GM15510 (cell line): Measurements from ENCODE around the gene CCDC71.

ENCODE experiments used
- POLR2A ChIP-seq: IDR thresholded peaks from 3 replicates; pipeline ENCODE4 v1.6.1; 2011; ENCODE audit warnings: borderline replicate concordance; ENCODE audit not compliant: insufficient read length; ENCODE audit errors: extremely low read depth

Gene CCDC71

DNA sequence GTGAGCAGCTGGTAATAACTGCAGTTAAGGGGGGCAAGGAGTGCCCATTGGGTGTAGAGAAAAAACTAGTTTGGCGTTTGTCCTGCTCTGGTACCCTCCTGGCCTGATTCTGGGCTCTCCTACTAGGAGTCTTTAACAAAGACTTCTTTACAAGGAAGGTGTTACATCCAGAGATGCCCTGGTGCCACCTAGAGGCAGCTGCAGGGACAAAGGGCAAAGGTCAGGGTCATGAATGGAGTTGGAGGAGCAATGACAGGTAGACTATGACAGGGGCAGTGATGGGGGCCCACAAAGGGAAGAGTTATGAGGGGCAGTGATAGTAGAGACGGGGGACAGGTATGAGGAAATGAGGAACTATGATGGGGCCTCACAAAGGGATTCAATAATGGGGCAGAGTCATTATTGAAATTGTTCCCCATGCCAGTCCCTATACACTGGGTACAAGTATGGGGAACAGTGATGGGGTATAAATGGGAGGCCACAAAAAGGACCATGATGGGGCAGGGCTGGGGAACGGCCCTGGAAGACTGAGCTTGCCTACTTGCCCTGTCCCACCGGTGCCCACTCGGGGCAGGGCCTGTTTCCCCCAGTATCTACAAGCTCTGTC lies 7.9 kb downstream of the CCDC71 start:
- TF ChIP-seq POLR2A: no peak

DNA sequence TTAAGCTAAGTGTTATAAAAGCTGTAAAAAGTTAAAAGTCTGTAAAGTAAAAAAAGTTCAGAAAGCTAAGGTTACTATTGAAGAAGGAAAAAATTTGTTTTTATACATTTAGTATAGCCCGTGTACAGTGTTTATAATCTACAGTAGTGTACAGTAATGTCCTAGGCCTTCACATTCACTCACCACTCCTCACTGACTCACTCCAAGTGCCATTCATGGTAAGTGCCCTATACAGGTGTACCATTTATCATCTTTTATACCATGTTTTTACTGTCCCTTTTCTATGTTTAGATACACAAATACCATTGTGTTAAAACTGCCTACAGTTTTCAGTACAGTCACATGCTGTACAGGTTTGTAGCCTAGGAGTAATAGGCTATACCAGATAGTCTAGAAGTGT lies 8.8 kb downstream of the CCDC71 start:
- TF ChIP-seq POLR2A: no peak

DNA sequence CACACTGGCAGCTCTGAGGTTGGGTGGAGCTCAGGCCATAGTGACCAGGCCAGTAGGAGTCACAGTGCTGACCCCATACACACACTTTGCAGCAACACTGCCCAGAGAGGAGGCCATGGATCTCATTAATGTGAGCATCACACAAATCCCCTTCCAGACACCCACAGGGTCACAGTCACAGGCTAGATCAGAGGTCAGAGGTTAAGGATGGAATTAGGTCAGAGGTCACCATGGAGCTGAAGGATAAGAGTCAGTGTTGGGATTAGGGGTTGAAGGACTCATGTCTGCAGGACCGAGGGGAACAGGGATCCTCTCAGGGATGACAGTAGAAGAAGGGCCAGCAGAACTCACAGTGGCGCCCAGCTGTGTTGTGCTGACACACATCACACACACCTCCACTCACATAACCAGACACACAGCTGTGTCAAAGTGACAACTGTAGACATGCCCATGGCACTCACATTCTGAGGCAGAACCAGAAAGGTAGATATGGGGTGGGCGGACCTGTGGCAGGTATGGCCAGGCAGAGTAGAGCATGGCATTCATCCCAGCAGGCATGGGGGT lies 12.7 kb downstream of the CCDC71 start:
- no peak for TF ChIP-seq POLR2A

DNA sequence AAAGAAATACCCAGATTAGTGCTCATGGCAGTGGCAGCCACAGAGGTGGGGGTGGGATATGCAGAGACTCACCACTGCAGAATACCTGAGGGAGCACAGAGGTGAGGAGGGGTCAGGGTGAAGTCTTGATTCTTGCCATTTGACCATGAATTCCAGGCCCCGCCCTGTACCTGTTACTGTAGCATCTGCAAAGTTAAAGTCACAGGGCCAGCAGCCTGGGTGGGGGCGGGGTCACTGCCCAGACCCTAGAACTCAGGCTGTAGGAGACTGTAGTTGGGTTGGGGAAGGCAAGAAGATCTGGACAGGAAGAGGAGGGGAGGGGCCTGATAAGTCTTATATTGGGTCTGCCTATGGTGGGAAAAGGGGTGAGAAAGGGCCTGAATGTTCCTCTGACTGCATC lies 14.5 kb downstream of the CCDC71 start:
- no peak for TF ChIP-seq POLR2A

DNA sequence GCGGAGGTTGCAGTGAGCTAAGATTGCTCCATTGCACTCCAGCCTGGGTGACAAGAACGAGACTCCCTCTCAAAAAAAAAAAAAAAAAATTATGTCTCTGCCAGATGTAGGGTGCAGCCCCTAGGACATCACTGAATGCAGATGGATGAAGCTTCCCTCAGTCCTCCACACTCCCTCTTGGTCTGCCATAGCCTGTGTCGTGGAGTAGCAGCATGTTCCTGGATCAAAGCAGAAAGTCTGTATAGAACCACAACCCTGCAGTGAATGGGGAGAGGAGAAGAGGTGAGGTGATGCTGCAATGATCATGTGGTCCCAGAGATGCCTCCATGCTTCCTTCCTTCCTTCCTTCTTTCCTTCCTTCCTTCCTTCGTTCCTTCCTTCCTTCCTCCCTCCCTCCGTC lies 18.0 kb downstream of the CCDC71 start:
- TF ChIP-seq POLR2A: no peak

DNA sequence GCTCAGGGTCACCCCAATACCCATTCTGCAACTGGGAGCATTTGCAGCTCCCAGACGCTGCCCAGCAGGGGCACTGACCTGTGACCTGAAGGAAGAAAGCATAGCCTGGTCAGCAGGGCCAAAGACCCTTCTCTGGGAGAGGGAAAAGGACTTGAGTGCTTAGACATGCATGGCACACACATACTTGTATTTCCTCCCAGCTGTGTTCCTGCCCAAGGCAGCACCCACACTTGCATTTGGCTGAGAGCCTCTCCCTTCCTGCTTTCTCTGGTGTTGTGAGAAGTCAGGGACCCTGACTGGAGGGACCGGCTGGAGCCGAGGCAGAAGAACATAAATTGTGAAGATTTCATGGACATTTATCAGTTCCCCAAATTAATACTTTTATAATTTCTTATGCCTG lies 26.1 kb downstream of the CCDC71 start:
- no peak for TF ChIP-seq POLR2A

DNA sequence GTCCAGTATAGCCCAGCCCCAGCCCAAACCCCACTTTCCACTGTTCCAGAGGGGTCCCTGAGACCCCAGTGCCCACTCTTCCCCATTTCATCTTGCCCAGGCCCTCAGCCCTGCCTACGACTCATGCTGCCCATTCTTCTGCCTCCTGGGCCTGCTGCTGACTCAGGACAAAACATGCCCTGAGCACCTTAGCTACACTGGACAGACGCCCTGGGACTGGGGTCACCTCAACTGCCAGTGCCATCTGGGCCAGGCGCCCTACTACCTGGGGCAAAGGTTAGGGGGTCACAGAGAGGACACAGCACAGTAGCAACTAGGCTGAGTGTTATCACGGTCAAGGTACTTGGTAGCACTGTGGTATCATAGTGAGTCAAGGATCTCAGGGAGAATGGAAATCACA lies 30.6 kb downstream of the CCDC71 start:
- no peak for TF ChIP-seq POLR2A

DNA sequence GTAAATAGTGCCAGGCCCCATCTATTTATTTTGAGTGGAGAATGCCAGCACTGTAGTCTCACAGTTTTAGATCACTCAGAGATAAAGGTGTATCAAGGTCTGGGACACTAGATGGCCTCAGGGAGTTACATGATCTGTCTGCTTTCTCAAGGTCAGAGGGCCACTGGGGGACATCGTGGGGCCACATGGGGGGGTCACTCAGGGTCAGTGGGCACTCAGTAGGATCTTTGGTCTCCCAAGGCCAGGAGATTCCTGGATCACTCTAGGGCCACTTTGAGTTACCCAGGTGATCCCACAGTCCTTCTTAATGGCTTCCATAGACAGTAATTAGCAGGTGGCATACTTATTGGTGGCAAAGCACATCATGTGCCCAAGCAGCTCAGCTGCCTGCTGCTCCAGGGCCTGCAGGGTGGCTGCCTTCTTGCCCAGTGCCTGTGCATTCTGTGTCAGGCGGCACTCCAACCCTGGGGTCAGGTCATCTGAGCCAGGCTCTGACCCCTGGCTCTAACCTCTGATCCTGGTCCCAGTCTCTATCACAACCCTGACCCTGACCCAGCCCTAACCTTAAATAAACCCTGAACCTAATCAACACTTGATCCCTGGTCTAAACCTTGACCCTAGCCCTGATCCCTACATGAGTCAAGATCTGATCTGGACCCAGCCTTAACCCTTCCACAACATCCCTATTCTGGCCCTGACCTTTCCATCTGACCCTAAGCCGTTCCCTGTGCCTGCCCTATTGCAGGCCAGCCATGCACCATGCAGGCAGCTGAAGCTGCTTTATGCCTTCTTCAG lies 31.5 kb downstream of the CCDC71 start:
- no peak for TF ChIP-seq POLR2A

DNA sequence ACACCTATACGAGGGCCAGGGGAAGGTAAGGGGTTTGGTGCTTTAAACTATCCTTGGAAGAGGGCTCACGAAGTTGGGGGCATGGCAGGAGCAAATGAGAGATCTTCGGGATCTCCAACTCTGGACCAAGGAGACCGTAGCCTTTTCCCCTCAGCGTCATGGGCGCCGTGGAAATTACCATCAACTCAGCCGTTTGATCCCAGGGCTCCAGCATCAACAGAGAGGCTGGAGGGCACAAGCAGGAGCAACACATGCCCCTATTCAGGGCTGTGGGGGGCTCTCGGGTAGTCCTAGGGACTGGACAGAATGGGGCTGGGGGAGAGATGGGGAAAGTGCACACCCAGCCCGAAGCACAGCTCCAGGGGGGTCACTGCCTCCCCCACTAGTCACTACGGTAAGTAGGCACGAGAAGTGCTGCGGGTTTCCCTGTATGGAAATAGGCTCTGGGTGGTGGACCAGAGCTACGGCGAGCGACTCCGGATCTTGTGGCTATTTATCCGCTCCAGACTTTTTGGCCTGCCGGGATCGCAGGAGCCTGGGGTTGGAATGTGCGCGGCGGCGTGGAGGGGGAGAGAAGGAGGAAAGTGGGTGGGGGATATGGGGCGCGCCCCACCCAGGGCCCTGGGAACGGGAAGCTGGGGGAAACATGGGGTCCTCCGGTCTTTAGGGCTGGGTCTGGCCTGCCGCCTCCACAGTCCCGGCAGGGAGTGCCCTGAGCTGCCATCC lies 32.7 kb downstream of the CCDC71 start:
- TF ChIP-seq POLR2A: no peak

DNA sequence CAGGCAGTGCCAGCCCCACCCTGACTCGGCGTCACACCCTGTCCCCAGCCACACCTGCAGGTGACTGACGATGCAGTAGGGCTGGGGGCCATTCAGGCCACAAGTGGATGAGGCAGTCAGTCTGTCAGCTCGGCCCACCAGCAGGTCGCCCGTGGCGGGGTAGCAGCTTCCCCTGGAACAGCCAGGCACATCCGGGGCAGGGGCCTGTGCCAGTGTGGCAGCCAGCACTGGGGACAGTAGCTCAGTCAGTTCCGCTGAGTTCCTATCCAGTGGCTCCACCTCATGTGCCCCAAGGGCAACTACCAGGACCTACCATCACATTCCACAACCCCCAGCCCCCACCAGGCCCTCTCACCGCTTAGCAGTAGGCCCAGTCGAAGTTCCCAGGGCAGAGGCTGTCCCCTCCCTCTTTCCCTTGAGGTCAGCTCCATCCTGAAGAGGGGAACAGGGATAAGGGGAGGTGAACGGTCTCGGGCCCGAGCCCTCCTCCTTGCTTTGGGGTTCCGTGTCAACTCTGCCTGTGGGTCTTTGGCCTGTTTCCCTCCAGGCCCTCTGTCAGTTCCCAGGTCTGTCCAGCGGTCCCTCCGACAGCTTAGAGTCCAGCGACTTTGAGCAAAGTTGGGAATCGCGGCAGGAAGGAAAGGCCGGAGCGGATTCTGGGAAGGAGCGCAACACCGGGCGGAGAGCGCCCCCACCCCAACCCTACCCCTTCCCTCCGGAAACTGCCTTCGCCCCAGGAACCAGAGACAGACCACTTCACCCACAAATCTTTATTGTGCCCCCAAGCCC lies 33.5 kb downstream of the CCDC71 start, which contains the start of gene LAMB2:
Gene LAMB2, minus strand, starts transcription at position 614 of the 789 bp plus-strand sequence. Its CDS starts 183 bp downstream, at position 431.
- no peak for TF ChIP-seq POLR2A

DNA sequence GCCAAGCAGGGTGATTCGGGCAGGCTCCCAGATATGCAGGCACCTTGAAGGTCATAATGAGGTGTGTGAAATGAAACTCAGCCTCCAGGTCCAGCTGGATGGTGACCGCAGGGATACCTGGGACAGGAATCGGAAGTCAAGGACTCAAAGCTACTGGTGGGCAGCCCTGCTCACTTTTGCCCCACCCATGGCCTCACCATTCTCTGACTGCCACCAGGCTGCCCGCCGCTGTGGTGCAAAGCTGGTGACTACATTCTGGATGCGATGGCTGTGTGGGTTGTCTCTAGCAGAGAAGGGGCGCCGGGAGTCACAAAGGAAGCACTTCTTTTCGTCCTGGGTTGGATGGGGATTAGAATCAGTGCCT lies 34.1 kb downstream of the CCDC71 start:
- TF ChIP-seq POLR2A: no peak

DNA sequence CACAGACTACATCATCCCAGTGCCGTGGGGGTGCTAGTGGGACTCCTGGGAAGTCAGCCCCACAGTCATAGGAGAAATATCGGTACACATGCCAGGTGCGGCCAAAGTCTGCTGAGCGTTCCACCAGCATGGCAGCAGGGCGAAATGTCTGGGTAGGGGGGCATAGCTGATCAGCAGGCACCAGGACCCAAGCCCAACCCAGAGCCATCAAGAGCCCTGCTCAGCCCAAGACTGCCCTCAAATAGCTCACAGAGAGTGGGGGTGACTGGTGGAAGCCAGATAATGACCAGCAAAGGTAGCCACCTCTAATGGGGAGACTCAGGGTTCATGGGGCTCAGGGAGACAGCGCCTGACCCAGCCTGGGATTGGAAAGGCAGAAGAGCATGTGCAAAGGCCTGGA lies 34.6 kb downstream of the CCDC71 start:
- no peak for TF ChIP-seq POLR2A

DNA sequence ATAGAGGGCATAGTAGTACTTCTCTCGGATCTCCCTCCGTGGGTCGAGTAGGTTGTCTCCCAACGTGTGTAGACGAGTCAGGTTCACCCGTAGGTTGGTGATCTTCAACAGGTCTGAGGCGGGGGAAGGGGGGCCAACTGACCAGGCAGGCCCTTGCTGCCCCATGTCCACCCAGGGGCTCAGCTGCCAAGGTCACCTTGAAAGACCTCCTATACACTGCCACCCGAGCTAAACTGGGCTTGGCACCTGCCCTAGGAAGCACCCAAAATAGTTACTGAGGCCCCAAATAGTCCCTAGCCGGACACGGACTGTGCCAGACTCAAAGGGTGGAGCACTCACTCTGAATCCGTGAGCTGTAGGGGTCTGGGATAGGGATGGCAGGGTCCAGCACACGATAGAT lies 35.1 kb downstream of the CCDC71 start:
- TF ChIP-seq POLR2A: no peak

DNA sequence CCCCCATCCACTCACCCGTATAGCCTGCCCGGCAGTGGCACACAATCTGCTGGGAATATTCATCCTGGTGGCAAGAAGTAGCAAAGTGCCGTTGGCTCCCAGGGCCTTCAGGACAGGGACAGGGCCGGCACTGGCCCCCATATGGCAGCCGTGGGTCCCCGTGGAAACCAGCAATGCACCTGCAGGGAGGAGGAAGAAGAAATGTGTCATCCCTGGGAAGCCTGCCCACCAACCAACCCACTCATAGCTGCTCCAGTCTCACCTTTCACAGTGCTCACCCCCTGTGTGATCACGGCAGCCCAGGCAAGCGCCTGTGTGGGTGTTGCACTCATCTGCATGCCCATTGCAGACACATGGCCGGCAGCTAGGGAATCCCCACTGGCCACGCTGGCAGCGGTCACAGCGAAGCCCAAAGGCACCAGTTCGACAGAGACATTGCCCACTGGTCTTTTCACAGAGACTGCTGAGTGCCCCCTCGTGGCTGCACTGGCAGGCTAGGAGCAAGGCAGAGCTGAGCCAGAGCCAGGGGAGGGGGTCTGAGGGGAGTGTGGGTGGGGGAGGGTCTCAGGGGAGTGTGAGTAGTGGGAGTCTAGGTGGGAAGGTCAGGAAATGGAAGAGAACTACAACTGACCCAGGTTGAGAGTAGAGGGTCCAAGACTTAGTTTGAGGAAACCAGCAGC lies 41.0 kb downstream of the CCDC71 start:
- TF ChIP-seq POLR2A: no peak
